GM23338 (cell line): ENCODE measurements around the gene LARGE1. TPM values are rescaled to one million over a fixed set of nuclear protein-coding genes. Genes with fewer than 3 reads are reported as not detected.

Experiments
- ATAC-seq: fragments of 200-7000 bp; cut with Tn5 transposase; 3 replicates; pipeline ENCODE4 v1.9.1; 2020
- DNase-seq: peaks from one replicate; pipeline ENCODE4 v3.0.0-alpha.2; 2015; ENCODE audit warnings: low spot score
- H2AFZ ChIP-seq: fragments of 200-600 bp; sonication (generic); 2 replicates; pipeline ENCODE4 v1.8.0; 2016; ENCODE audit warnings: antibody characterized with exemption, mild to moderate bottlenecking, moderate library complexity
- H3F3A ChIP-seq: fragments of 200-600 bp; sonication (generic); replicated peaks from 2 replicates; pipeline ENCODE4 v1.8.0; 2017; ENCODE audit warnings: antibody characterized with exemption, mixed run types, low read depth
- H3K27ac ChIP-seq: fragments of 200-600 bp; sonication (generic); 2 replicates; pipeline ENCODE4 v1.6.1; 2016; ENCODE audit warnings: low read depth
- H3K27me3 ChIP-seq: fragments of 200-600 bp; sonication (generic); 2 replicates; pipeline ENCODE4 v1.8.0; 2016; ENCODE audit warnings: mild to moderate bottlenecking, mixed run types, moderate library complexity; ENCODE audit not compliant: insufficient read depth
- H3K36me3 ChIP-seq: fragments of 200-600 bp; sonication (generic); 2 replicates; pipeline ENCODE4 v1.8.0; 2016; ENCODE audit warnings: mild to moderate bottlenecking; ENCODE audit not compliant: insufficient read depth
- H3K4me1 ChIP-seq: fragments of 200-600 bp; sonication (generic); 2 replicates; pipeline ENCODE4 v1.8.0; 2016; ENCODE audit warnings: mild to moderate bottlenecking, moderate library complexity; ENCODE audit not compliant: insufficient read depth
- H3K4me2 ChIP-seq: fragments of 200-600 bp; sonication (generic); 2 replicates; pipeline ENCODE4 v1.7.1; 2017; ENCODE audit warnings: mixed run types
- H3K4me3 ChIP-seq: fragments of 200-600 bp; sonication (generic); 2 replicates; pipeline ENCODE4 v1.6.1; 2016; ENCODE audit warnings: mixed run types
- H3K79me2 ChIP-seq: fragments of 200-600 bp; sonication (generic); replicated peaks from 2 replicates; pipeline ENCODE4 v1.8.0; 2017; ENCODE audit warnings: mild to moderate bottlenecking; ENCODE audit not compliant: insufficient read depth
- H3K9me2 ChIP-seq: fragments of 200-600 bp; sonication (generic); 2 replicates; pipeline ENCODE4 v1.8.0; 2017; ENCODE audit not compliant: insufficient read depth
- H4K20me1 ChIP-seq: fragments of 200-600 bp; sonication (generic); replicated peaks from 2 replicates; pipeline ENCODE4 v1.8.0; 2017; ENCODE audit warnings: mild to moderate bottlenecking; ENCODE audit not compliant: insufficient read depth
- H3K27ac Mint-ChIP-seq: 2 replicates; pipeline ENCODE4 v1.8.0; 2020; ENCODE audit warnings: inconsistent platforms, mild to moderate bottlenecking, moderate library complexity, mixed read lengths
- H3K27me3 Mint-ChIP-seq: 3 replicates; pipeline ENCODE4 v1.8.0; 2022; ENCODE audit warnings: low read depth, mild to moderate bottlenecking, moderate library complexity, mixed read lengths, inconsistent platforms; ENCODE audit not compliant: insufficient read depth, poor library complexity
- H3K36me3 Mint-ChIP-seq: 3 replicates; pipeline ENCODE4 v1.8.0; 2021; ENCODE audit warnings: low read depth, mild to moderate bottlenecking, inconsistent platforms, moderate library complexity, mixed read lengths
- H3K4me1 Mint-ChIP-seq: 3 replicates; pipeline ENCODE4 v1.8.0; 2020; ENCODE audit warnings: mild to moderate bottlenecking, inconsistent platforms, mixed read lengths
- H3K4me3 Mint-ChIP-seq: 3 replicates; pipeline ENCODE4 v1.8.0; 2021; ENCODE audit warnings: moderate library complexity, mild to moderate bottlenecking, inconsistent platforms, mixed read lengths
- H3K9me3 Mint-ChIP-seq: 3 replicates; pipeline ENCODE4 v1.8.0; 2020; ENCODE audit warnings: moderate library complexity, mild to moderate bottlenecking, inconsistent platforms, mixed read lengths
- CTCF ChIP-seq, 2 experiments: fragments of 200-600 bp in 1 of 2; sonication (generic) in 1 of 2; conservative IDR thresholded peaks; 2 replicates each; pipeline versions ENCODE4 v1.5.1 to v1.6.1; 2016 to 2017; ENCODE audit warnings: antibody characterized with exemption in 2 of 2, low read depth in 2 of 2, mild to moderate bottlenecking in 2 of 2, moderate library complexity in 1 of 2
- ETS1 ChIP-seq: IDR thresholded peaks from 2 replicates; pipeline ENCODE4 v1.6.1; 2016; ENCODE audit warnings: antibody characterized with exemption
- EZH2 ChIP-seq: fragments of 200-600 bp; sonication (generic); IDR thresholded peaks from one replicate; pipeline ENCODE4 v1.8.0; 2017; ENCODE audit warnings: antibody characterized with exemption, mild to moderate bottlenecking, low read depth; ENCODE audit not compliant: unreplicated experiment
- EZH2phosphoT487 ChIP-seq: fragments of 200-600 bp; sonication (generic); IDR thresholded peaks from one replicate; pipeline ENCODE4 v1.8.1; 2018; ENCODE audit warnings: antibody characterized with exemption; ENCODE audit not compliant: unreplicated experiment
- NANOG ChIP-seq: IDR thresholded peaks from 2 replicates; pipeline ENCODE4 v1.6.1; 2016; ENCODE audit warnings: antibody characterized with exemption, borderline replicate concordance
- POLR2AphosphoS5 ChIP-seq: IDR thresholded peaks from 2 replicates; pipeline ENCODE4 v1.6.1; 2016; ENCODE audit warnings: antibody characterized with exemption, low read depth
- REST ChIP-seq: IDR thresholded peaks from one replicate; pipeline ENCODE4 v1.6.1; 2018; ENCODE audit warnings: antibody characterized with exemption; ENCODE audit not compliant: unreplicated experiment
- STAT1 ChIP-seq: IDR thresholded peaks from one replicate; pipeline ENCODE4 v1.6.1; 2016; ENCODE audit warnings: antibody characterized with exemption; ENCODE audit not compliant: unreplicated experiment
- ZNF114 ChIP-seq: fragments of 250-450 bp; sonication (Bioruptor Pico); IDR thresholded peaks from 2 replicates; pipeline ENCODE4 v1.5.0; 2020; ENCODE audit warnings: mild to moderate bottlenecking, moderate library complexity
- ZNF462 ChIP-seq: fragments of 250-450 bp; sonication (Bioruptor Pico); IDR thresholded peaks from 2 replicates; pipeline ENCODE4 v1.5.0; 2020; ENCODE audit warnings: mild to moderate bottlenecking, moderate library complexity
- polyA plus RNA-seq: library from polyadenylated mRNA; unstranded; fragments of >200 nt; fragmentation: Nextera tagmentation; extraction: Ambion mirVana; gene quantifications from 2 replicates; pipeline ENCODE4 v1.2.1, GENCODE V29; 2016
- total RNA-seq: library from RNA; depleted of rRNA; stranded (reverse); fragments of >200 nt; shearing (Covaris generic); gene quantifications from 2 replicates; pipeline ENCODE4 v1.2.3, GENCODE V29; 2014

Gene LARGE1
- total and polyA plus RNA-seq, 2 experiments from 2014 or later: 12.8 to 75.6 TPM

GRCh38 chr22:33261699-33262098 lies 658.6 kb downstream of the LARGE1 start:
- Histone ChIP-seq H3K4me2 (no peak overlapping the region), H3K27me3 (no peaks in the 10 kb centered on the region), H3K27ac (no peak overlapping the region), H3K79me2 (no peaks in the 10 kb centered on the region), H4K20me1 (no peaks in the 10 kb centered on the region; the same call in 1 of the 2 replicates), H3K4me1 (no peaks in the 10 kb centered on the region), H3F3A (no peaks in the 10 kb centered on the region), H3K36me3 (no peaks in the 10 kb centered on the region), H3K4me3 (no peak overlapping the region), H3K9me2 (peaks cover 2% of the 10 kb centered on the region; the same call in 1 of the 2 replicates), H2AFZ (no peak overlapping the region)
- no peak for ATAC-seq
- no peak for TF ChIP-seq ETS1
- no peak for TF ChIP-seq CTCF (conservative IDR thresholded peaks at IDR 0.05; ENCODE audit: low read depth in 2 of 2)
- DNase-seq: no peak
- Mint-ChIP-seq H3K27ac (no peak overlapping the region), H3K36me3 (no peaks in the 10 kb centered on the region), H3K9me3 (no peaks in the 10 kb centered on the region), H3K4me1 (peaks cover 4% of the 10 kb centered on the region; the same call in 1 of the 3 replicates), H3K4me3 (no peak overlapping the region), H3K27me3 (peaks cover 6% of the 10 kb centered on the region)

- no peak overlapping the region for H2AFZ ChIP-seq
- H4K20me1 ChIP-seq: no peaks in the 10 kb centered on the region; the same call in 1 of the 2 replicates
- H3K36me3 ChIP-seq: no peaks in the 10 kb centered on the region
- no peaks in the 10 kb centered on the region for H3K79me2 ChIP-seq
- no peak overlapping the region for H3K4me3 Mint-ChIP-seq
- ATAC-seq (no peak), DNase-seq (no peak)
- H3K9me2 ChIP-seq: peaks cover 2% of the 10 kb centered on the region; the same call in 1 of the 2 replicates
- no peak overlapping the region for H3K27ac ChIP-seq
- H3K4me3 ChIP-seq: no peak overlapping the region
- peaks cover 4% of the 10 kb centered on the region; the same call in 1 of the 3 replicates for H3K4me1 Mint-ChIP-seq
- no peak overlapping the region for H3K4me2 ChIP-seq
- no peaks in the 10 kb centered on the region for H3K27me3 ChIP-seq
- H3K27ac Mint-ChIP-seq: no peak overlapping the region
- H3F3A ChIP-seq: no peaks in the 10 kb centered on the region
- H3K9me3 Mint-ChIP-seq: no peaks in the 10 kb centered on the region
- H3K4me1 ChIP-seq: no peaks in the 10 kb centered on the region
- H3K27me3 Mint-ChIP-seq: peaks cover 3% of the 10 kb centered on the region
- H3K36me3 Mint-ChIP-seq: no peaks in the 10 kb centered on the region
- TF ChIP-seq REST (no peak), POLR2AphosphoS5 (no peak), STAT1 (no peak), ZNF462 (CRISPR knock-in tag) (no peak), NANOG (no peak), EZH2 (no peak), ZNF114 (CRISPR knock-in tag) (no peak), EZH2phosphoT487 (no peak)
Measured at GRCh38 chr22:33260498-33260897, 659.8 kb downstream of the LARGE1 start.
